GM19467 (cell line): ENCODE measurements around the gene CCDC106.
A peak's percentile ranks its signal among the peaks of the same experiment; 100 is the strongest.

ENCODE experiments used
- ATAC-seq: cut with Tn5 transposase; IDR thresholded peaks from one replicate; pipeline ENCODE4 v1.9.1; 2021; ENCODE audit warnings: mild to moderate bottlenecking, moderate library complexity; ENCODE audit not compliant: unreplicated experiment

The CCDC106 gene

DNA sequence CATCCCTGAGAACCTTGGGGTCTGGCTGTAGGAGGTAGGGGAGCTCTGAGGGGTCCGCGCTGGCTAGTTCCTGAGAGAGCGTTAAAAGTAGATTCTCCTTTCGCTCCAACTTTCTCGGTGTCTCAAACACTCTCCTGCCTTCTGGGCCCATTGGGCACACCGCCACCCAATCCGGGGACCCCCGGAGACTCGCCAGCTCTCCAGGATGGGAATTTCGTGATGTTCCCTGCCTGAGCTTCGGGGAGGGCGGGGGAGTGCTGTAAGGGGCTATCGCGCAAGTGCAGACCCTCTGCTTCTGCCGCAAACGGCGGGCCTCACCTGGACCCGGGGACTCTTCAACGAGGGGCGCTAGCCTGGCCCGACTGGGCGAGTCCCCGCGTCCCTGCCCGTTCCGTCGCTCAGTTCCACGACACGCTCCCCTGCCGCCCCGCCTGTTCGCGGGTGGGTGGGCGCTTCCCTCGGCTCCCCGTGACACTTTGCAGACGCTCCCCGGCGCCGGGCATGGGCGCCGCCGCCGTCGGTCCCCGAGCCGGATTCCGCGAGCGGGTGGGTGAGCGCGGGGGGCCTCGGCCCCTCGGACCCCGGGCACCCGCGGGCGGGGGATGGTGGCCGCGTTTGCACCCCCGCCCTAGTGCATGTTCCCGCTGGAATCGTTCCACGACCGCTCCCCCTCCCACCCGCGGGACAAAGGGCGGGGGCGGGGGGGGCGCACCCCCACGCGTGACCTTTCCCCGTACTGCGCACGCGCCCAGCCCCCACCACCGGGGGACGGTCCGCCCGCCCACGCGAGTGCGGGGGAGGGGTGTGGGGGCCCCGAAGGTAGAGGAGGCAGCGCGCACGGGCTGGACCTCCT, at the start of gene CCDC106:
CCDC106 (plus strand) TSS at position 481 of the 853 bp plus-strand sequence. CDS start 835 bp downstream, outside the sequence.
- no peak for ATAC-seq

DNA sequence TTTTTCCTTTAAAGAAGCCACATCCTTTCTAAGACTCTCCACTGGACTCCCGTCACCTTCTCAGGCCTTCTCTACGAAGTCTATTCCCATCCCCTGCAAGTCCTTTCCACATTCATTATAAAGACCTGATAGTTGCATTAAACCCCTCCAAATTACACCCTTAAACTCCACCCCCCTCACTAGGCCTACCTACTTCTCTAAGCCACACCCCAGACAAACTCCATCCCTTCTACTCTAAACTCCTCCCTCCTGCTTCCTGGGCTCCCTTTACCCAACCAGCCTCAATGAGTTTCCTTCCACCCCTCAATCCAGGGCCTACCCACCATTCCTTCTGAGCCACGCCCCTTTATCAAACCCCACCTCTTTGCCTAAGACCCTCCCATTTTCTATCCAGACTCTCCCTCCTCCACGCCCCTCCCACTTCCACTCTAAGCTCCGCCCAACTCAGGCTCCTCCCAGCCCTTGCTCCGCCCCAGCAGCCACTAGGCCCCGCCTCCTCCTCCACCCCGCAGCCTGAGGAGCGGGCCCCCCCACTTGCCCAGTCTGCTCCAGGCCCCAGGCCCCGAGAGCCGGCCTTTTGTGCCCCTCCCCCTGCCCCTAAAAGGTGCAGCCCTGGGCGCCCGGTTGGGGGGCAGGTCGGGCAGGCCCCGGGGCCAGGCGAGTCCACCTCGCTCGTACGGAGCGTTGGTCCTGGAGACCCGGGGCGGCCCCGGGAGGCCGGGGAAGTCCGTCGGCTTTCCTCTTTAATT, 49.1 kb upstream of the CCDC106 start:
- peak; percentile 45 for ATAC-seq

DNA sequence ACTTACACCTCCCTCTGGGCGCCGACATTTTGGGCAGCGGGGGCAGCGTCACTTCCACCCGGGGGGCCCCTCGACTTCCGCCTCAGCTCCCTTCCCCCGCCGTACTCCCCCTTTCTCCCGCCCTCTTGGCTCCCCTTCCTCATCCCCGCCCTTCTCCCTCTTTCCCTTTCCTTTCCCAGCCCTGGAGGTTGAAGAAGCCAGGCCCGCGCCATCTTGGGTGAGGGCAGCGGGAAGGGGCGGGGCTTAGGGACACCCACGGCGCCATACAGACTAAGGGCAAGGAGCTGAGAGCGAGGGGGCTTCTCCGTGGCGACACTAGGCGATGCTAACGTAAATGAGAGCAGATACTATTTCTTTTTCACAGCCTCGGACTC, 48.6 kb upstream of the CCDC106 start, which contains the start of gene FIZ1:
FIZ1 (minus strand) TSS at position 50 of the 374 bp plus-strand sequence. CDS start 1,652 bp downstream, outside the sequence.
- peak; percentile 48 for ATAC-seq

DNA sequence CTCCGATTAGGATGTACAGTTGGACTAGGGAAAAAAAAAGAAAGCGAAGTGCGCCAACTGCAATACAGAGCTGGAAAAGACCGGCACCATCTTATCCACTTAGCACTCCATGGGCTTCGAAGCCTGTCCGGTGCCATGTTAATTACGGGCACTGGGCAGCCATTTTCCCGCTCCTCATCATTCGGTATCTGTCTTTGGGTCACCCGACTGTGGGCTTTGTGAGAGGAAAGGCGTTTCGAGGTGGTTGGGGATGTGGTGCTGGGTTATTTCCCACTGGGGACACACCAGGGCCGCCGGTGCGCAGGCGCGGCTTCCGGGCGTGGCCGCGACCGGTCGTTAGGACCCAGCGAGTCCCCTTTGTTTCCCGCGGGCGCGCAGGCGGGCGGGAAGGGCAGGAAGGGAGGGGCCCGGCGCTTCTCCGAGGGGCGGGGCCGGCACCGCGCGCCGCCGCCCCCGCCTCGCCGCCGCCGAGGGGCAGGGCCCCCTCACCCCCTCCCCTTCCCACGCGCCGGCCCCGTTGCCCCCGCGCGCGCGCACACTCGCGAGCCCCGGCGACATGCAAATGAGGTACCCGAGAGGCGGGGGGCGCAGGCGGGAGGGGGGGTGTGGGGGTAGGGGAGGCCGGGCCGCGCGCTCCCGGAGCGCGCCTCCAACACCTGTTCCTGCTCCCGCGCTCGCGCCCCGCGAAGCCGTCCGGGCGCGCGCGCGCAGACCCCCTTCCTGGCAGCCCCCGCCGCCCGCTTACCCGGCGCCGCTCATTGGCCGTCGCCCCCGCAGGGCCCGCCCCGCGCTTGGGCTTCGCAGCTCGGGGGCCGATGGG, 48.0 kb upstream of the CCDC106 start, which contains the start of gene ZNF524:
ZNF524 (plus strand) TSS at position 447 of the 820 bp plus-strand sequence. CDS start 1,825 bp downstream, outside the sequence.
- peak; percentile 31 for ATAC-seq

DNA sequence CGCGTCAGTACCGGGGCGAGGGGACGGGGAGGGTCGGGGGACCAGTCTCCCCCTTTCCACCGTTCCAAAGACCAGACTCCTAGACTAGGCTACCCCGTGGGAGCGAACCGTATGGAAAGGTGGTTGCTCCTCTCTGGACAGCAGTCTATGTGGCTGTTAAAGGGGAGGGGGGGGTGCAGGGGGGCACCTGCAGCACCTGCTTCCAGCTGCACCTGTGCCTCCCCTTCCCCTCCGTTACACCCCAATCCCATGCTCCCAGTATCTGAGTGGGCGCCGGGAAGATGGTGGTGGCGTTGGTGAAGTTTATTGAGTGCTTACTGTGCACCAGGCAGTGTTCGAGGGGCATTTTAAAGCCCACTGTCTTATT, 47.4 kb upstream of the CCDC106 start:
- ATAC-seq: no peak

GRCh38 chr19:55601084-55601483, 46.9 kb upstream of the CCDC106 start:
- ATAC-seq: no peak

DNA sequence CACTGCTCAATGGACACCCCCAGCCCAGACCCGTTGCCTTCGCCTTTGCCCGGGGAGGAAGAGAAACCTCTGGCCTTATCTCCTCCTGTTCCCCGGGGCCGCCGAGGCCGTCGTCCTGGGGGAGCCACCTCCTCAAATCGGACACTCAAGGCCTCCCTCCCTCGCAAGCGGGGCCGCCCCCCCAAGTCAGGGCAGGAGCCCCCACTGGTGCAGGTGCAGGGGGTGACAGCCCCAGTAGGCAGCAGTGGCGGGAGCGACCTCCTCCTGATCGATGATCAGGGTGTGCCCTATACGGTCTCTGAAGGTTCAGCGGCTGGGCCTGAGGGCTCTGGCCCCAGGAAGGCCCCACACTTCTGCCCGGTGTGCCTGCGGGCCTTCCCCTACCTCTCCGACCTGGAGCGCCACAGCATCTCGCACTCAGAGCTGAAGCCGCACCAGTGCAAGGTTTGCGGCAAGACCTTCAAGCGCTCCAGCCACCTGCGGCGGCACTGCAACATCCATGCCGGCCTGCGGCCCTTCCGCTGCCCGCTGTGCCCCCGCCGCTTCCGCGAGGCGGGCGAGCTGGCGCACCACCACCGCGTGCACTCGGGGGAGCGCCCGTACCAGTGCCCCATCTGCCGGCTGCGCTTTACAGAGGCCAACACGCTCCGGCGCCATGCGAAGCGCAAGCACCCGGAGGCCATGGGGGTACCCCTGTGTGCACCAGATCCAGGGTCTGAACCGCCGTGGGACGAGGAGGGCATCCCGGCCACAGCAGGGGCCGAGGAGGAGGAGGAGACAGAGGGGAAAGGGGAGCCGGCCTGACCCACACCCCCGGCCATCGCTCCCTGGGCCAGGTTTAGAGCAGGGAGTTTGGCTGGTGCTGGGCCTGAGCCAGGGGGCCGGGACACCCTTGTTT, 45.7 kb upstream of the CCDC106 start:
- ATAC-seq: no peak

- ATAC-seq: no peak
Observed at GRCh38 chr19:55603115-55603514, 44.9 kb upstream of the CCDC106 start.

- no peak for ATAC-seq
Observed at GRCh38 chr19:55603581-55604292, 44.3 kb upstream of the CCDC106 start.

DNA sequence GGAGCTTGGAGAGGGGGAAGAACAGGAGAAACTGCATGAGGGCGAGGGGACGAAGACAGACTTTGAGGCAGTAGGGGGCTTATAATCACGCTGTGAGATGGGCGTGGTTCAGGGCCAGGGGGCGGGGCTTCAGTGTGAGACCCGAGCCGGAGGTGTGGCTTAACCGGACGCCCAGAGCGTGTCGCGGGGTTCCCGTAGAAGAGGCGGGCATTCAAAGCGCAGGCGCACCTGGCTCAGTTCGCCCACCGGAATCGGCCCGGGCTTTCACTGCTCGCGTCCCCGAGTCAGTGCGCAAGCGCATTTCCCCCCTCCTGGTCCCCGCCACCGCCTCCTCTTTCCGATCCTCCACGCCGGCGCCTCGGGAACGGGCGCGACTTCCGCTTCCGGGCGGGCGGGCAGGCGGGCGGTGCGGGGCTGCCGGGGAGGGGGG, 42.8 kb upstream of the CCDC106 start:
- peak; percentile 69 for ATAC-seq

GRCh38 chr19:55605637-55606470, 42.2 kb upstream of the CCDC106 start, which contains the start of gene ZNF865:
TSS of gene ZNF865 (plus strand) at chr19:55605647. CDS start at chr19:55613619, 7,972 bp downstream.
- ATAC-seq: peak; percentile 26

- no peak for ATAC-seq
Observed at GRCh38 chr19:55606471-55606787, 41.6 kb upstream of the CCDC106 start.

- ATAC-seq: no peak
Observed at GRCh38 chr19:55606817-55607216, 41.2 kb upstream of the CCDC106 start.

DNA sequence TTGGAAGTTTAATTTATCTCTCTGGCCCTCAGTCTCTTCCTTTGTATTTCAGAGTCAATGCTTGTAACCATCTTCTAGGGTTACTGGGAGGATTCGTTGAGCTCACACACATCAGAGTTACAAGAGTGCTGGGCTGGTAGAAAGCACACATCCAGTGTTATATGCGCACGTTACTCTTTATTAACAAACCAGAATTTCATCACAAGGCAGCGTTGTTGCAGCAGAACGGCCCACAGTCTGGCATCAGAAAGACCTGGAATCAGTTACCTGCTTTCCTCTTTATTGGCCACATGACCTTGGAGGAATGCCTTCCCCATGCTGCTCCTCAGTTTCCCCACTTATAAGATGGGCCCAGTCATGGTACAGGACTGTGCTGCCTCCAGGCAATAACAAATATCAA, 38.7 kb upstream of the CCDC106 start:
- no peak for ATAC-seq

- ATAC-seq: no peak
Observed at GRCh38 chr19:55611300-55611982, 36.6 kb upstream of the CCDC106 start.

DNA sequence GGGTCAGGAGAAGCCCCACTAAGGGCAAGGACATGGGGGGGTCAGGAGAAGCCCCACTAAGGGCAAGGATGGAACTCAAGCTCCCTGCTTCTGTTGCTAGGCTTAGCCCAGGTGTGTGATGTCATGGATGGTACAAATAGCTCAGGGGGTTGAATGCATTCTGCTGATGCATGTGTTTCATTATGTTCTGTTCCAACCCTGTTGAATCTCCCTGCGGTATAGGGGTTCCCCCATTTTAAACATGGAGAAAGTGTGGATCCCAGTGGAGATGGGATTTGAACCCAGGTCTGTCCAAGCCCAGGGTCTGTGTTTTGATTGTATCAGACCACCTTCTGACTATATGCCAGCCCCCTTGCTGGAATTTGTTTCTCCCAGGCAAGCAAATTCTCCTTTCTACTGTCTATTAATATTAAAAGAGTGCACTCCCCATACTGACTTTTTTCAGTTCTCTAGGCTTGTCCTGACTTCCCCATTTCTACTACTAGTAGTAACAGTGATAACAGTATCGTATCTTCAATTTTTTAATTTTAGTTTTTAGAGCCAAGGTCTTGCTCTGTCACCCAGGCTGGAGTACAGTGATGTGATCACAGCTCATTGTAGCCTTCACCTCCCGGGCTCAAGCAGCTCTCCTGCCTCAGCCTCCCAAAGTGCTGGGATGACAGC, 35.9 kb upstream of the CCDC106 start:
- no peak for ATAC-seq

DNA sequence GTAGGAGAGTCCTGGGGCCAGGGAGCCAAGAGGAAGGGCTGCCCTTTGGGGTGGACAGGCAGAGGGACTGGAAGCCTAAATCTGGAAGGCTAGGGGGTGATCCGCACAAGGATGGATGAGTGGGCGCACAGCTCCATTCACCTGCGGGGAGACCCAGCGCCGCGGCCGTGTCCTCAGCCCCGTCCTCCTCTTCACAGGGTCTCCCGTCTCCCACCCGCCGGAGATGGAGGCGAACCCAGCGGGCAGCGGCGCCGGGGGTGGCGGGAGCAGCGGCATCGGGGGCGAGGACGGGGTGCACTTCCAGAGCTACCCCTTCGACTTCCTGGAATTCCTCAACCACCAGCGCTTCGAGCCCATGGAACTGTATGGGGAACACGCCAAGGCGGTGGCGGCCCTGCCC, 34.6 kb upstream of the CCDC106 start:
- ATAC-seq: no peak
